HL-60 (cell line): ENCODE data around the gene PPFIA3.
A peak's percentile ranks its signal among the peaks of the same experiment; 100 is the strongest.

Experiments
- DNase-seq, 2 experiments: peaks; one replicate each; pipeline ENCODE4 v3.0.0-alpha.2; 2010 to 2020; ENCODE audit warnings: low read depth in 1 of 2, low spot score in 1 of 2
- H3K27ac ChIP-seq: fragments of 250-450 bp; sonication (Bioruptor Pico); replicated peaks from 2 replicates; pipeline ENCODE4 v1.5.1; 2020; ENCODE audit warnings: mild to moderate bottlenecking, moderate library complexity
- H3K27me3 ChIP-seq: fragments of 250-450 bp; sonication (Bioruptor Pico); 2 replicates; pipeline ENCODE4 v1.5.1; 2021; ENCODE audit warnings: mild to moderate bottlenecking, moderate library complexity; ENCODE audit not compliant: insufficient read depth, poor library complexity, severe bottlenecking
- H3K4me3 ChIP-seq: replicated peaks from 2 replicates; pipeline ENCODE4 v1.5.1; 2011; ENCODE audit warnings: mild to moderate bottlenecking, control low read depth, low read length; ENCODE audit not compliant: insufficient read depth
- GABPA ChIP-seq: IDR thresholded peaks from 2 replicates; pipeline ENCODE4 v1.6.1; 2012; ENCODE audit warnings: low read depth
- POLR2AphosphoS5 ChIP-seq: IDR thresholded peaks from 2 replicates; pipeline ENCODE4 v1.6.1; 2012; ENCODE audit warnings: low read depth
- SPI1 ChIP-seq: IDR thresholded peaks from 2 replicates; pipeline ENCODE4 v1.6.1; 2012; ENCODE audit warnings: low read depth, mild to moderate bottlenecking, borderline replicate concordance
- TF ChIP-seq, protein P1 (sequence below): IDR thresholded peaks from 2 replicates; pipeline ENCODE4 v1.6.1; 2012; ENCODE audit warnings: low read depth; ENCODE audit not compliant: insufficient replicate concordance
- TF ChIP-seq, protein P2 (sequence below): IDR thresholded peaks from one replicate; pipeline ENCODE4 v1.5.1; 2011; ENCODE audit warnings: low read length, control low read depth, inconsistent platforms; ENCODE audit not compliant: insufficient read depth

PPFIA3 gene

DNA sequence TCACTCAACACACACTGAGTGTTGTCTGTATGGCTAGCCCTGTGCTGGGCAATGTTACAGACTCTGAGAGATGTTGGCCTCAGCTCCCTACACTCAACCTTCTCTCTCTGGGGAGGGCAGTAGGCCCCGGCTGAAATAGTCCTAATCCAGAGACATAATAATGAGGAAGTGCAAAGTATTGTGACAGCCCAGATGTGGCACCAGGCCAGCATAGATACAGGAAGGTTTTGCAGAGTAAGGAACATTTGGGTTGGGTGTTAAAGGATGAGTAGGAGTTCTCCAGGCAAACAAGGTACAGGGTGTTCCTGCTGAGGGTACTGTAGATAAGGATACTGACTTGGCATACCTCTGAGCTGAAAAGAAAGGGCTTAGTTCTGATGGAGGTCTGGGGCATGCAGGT lies 2.8 kb upstream of the PPFIA3 start:
- H3K27me3 ChIP-seq = peaks cover 19% of the 10 kb centered on the region
- peak in 1 of 2 experiments; percentile 93 for DNase-seq
- no peak overlapping the region for H3K27ac ChIP-seq
- H3K4me3 ChIP-seq = no peak overlapping the region
- peak; percentile 100 for TF ChIP-seq SPI1
- TF ChIP-seq POLR2AphosphoS5 = peak; percentile 59
- TF ChIP-seq, protein P1, sequence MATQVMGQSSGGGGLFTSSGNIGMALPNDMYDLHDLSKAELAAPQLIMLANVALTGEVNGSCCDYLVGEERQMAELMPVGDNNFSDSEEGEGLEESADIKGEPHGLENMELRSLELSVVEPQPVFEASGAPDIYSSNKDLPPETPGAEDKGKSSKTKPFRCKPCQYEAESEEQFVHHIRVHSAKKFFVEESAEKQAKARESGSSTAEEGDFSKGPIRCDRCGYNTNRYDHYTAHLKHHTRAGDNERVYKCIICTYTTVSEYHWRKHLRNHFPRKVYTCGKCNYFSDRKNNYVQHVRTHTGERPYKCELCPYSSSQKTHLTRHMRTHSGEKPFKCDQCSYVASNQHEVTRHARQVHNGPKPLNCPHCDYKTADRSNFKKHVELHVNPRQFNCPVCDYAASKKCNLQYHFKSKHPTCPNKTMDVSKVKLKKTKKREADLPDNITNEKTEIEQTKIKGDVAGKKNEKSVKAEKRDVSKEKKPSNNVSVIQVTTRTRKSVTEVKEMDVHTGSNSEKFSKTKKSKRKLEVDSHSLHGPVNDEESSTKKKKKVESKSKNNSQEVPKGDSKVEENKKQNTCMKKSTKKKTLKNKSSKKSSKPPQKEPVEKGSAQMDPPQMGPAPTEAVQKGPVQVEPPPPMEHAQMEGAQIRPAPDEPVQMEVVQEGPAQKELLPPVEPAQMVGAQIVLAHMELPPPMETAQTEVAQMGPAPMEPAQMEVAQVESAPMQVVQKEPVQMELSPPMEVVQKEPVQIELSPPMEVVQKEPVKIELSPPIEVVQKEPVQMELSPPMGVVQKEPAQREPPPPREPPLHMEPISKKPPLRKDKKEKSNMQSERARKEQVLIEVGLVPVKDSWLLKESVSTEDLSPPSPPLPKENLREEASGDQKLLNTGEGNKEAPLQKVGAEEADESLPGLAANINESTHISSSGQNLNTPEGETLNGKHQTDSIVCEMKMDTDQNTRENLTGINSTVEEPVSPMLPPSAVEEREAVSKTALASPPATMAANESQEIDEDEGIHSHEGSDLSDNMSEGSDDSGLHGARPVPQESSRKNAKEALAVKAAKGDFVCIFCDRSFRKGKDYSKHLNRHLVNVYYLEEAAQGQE = no peak
- no peak for TF ChIP-seq GABPA
- TF ChIP-seq, protein P2, sequence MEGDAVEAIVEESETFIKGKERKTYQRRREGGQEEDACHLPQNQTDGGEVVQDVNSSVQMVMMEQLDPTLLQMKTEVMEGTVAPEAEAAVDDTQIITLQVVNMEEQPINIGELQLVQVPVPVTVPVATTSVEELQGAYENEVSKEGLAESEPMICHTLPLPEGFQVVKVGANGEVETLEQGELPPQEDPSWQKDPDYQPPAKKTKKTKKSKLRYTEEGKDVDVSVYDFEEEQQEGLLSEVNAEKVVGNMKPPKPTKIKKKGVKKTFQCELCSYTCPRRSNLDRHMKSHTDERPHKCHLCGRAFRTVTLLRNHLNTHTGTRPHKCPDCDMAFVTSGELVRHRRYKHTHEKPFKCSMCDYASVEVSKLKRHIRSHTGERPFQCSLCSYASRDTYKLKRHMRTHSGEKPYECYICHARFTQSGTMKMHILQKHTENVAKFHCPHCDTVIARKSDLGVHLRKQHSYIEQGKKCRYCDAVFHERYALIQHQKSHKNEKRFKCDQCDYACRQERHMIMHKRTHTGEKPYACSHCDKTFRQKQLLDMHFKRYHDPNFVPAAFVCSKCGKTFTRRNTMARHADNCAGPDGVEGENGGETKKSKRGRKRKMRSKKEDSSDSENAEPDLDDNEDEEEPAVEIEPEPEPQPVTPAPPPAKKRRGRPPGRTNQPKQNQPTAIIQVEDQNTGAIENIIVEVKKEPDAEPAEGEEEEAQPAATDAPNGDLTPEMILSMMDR = no peak

DNA sequence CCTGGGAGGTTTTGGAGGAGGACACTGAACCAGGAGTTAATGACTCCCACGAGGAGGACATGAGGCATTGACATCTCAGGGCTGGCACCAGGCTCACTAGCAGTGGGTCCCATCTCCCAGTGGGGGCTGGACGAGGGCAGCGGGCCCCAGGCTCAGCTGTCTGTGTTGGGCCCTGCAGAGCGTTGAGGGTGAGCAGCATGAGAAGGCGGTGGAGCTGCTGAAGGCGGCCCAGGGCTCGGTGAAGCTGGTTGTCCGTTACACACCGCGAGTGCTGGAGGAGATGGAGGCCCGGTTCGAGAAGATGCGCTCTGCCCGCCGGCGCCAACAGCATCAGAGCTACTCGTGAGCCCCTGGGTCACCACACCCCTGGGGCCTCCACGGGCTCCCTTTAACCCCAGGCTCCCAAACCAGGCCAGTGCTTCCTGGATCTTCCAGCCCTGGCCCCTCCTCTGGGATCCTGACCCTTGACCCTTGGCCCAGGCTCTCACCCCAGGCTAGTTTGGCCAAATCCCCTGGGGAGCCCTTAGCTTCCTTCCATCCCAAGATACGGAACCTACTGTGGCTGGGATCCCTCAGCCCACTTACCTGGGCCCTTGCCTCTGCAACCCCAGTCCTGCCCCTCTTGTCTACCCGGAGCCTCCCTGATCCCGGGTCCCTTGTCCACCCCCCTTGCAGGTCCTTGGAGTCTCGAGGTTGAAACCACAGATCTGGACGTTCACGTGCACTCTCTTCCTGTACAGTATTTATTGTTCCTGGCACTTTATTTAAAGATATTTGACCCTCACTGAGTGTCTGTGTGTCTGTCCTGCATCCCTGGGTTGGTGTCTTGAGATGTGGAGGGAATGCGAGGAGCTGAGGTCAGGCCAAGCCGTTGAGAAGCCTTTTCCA lies 1.4 kb upstream of the PPFIA3 start:
- H3K27me3 ChIP-seq = peaks cover 19% of the 10 kb centered on the region
- peak overlapping the region; percentile 89 for H3K27ac ChIP-seq
- TF ChIP-seq, protein P1 = no peak
- TF ChIP-seq POLR2AphosphoS5 (no peak), SPI1 (no peak), GABPA (no peak)
- TF ChIP-seq, protein P2 = no peak
- H3K4me3 ChIP-seq = peak overlapping the region; percentile 61
- no peak for DNase-seq

DNA sequence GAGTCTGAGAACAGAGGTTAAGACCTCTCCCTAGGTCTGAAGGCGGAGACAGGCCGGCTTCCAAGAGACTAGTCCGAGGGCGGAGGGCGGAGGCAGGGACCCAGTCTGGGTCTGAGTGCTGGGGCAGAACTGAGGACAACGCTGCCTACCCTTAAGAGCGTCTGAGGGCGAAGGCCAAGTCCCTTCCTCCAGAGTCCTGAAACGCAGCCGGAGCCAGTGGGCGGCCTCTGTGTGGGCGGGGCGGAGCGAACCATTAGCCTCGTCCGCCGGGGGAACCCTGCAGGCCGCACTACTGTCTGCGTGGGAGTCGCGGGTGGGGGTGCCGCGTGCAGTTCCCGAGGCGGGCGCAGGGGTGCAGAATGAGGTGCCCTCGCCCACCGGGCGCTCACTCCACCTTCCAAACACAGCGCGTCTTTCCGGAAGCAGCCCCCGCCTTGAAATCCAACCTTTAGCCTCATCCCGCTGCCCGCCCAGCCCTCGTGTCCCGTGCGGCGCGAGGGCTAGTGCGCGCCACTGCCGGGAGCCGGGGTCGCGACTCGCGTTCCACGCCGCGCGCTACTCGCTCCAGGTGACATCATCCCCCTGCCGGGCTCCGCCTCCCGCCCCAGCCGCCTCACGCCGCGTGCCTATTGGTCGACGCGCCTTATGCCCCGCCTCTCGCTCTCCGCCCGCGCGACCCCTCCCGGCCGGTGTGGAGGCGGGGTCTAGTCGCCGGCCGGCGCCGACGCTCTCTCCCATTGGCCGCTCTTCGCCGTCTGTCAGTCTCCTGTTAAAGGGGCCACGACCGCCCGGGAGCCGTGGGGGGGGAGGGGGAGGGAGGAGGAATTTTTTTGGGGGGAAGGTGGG lies 556 bp upstream of the PPFIA3 start, which contains the start of gene C19orf73:
Gene C19orf73, minus strand, starts transcription at position 579 of the 846 bp plus-strand sequence. Its CDS starts 121 bp downstream, at position 458.
- peak within 1 kb of the TSS; percentile 89 for H3K27ac ChIP-seq
- DNase-seq = peak; percentile 91

More for the DNA sequence above, 556 bp upstream of the PPFIA3 start, which contains the start of gene C19orf73:
- peak within 1 kb of the TSS; percentile 61 for H3K4me3 ChIP-seq
- TF ChIP-seq, protein P1 = peak; percentile 25
- TF ChIP-seq POLR2AphosphoS5 (peak; percentile 53; the same call in 1 of the 2 replicates), GABPA (no peak)
- peaks cover 19% of the 10 kb centered on the region for H3K27me3 ChIP-seq
